Pulmonary artery endothelial cell (primary cell): ENCODE data around the gene CPA5. TPM values are rescaled to one million over a fixed set of nuclear protein-coding genes. Genes with fewer than 3 reads are reported as not detected.

Experiments
- DNase-seq: peaks from one replicate; pipeline ENCODE4 v3.0.0-alpha.2; 2011; ENCODE audit warnings: low read depth, low spot score
- total RNA-seq: library from RNA; depleted of rRNA; stranded (reverse); fragments of >200 nt; gene quantifications from 2 replicates; pipeline ENCODE4 v1.2.3, GENCODE V29; 2014

Gene CPA5
- total RNA-seq, 1 donor from 2014 or later, result not detected

DNA sequence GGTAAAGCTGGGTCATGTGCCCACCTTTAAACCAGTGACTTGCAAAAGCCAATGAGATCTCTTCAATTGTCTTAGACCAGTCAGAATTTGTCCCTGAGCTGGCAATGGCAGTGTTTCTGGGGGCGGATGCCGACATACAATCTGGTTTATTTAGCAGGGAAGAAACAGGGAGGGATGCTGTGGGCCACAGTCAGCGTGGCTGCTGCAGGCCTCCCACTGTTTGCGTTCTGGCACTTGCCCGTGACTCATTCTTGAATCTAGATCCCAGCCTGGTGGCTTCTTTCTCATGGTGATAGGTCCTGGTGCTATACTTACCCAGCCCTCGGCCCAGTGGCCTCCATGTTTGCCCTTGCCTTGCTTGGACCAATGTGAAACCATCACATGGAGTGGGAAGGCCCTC is 32.6 kb downstream of the CPA5 start:
- DNase-seq, result no peak

DNA sequence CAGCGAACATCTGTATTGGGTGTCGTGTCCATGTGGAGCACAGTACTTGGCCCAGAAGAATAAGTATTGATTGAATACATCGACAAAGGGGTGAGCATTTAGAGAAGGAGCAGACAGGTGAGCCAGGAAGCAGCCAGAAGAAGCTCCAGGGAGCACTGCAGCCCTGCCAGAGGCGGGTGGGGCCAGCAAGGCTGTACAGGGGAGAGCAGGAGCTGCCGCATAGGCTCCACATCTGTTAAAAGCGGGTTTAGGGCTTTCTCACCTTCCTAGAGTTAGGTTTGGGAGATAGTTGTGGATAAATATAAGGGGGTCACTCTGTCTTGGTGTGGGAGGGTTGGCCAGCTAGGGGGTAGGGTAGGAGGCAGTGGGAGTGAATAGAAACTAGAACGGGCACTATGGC is 34.4 kb downstream of the CPA5 start:
- no peak for DNase-seq

DNA sequence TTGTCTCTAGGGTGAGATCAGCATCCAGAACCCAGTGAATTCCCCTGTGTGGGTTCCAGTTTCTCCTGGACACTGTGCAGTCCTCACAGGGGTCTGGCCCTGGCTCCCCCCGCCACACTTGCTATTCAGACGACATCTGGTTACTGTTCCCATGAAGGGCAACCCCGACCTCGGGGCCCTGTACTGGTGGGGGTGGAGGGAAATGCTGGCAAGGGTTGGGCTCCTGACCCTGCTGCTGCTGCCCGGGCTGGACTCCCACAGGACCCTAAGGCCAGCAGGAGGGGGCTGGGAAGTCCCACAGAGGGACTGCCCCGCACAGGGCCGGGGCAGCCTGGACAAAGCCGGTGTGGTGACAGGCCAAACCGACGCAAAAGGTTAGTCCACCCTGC is 34.9 kb downstream of the CPA5 start:
- DNase-seq, result no peak

DNA sequence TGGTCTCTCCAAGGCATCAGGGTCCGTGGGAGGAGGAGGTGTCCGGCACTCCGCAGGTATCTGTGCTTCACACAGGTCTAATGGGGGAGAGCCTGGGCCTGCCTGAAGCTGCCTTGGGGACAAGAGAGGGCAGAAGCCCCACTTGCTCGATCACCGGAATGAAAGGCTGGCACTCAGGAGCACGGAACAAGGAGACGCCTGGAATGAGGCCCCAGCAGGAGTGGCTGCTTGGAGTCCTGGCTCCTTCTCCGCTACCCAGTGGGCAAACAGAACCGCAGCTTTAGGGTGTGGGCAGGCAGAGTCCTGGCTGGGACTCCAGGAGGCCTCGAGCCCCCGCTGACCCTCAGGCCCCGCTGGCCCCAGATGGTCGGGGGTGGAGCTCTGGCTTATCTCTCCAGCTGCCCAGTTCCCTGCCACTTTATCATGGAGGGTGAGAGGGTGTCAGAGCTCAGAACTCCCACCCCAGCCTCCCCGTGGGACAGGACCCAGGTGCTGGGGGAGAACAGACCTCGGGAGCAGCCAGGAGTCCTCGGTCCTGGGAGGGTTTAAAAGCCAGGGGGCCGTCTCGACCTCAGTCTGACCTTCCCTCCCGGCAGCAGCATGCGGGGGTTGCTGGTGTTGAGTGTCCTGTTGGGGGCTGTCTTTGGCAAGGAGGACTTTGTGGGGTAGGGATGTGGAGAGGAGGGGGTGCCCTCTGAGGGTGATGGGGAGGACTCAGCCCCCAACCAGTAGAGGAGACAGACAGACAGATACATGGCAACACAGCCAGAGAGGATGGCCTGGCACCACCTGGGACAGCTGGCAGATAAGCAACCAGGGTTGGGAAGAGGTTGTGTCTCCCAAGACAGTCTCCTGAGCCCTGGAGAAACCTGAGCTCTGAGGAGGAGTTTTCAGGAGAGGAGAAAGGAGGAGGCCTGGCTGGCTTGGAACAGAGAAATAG is 35.6 kb downstream of the CPA5 start, which contains the start of gene CPA1:
TSS of gene CPA1 (plus strand) at position 574 of the 940 bp plus-strand sequence. CDS start at position 601, 27 bp downstream.
- no peak for DNase-seq

DNA sequence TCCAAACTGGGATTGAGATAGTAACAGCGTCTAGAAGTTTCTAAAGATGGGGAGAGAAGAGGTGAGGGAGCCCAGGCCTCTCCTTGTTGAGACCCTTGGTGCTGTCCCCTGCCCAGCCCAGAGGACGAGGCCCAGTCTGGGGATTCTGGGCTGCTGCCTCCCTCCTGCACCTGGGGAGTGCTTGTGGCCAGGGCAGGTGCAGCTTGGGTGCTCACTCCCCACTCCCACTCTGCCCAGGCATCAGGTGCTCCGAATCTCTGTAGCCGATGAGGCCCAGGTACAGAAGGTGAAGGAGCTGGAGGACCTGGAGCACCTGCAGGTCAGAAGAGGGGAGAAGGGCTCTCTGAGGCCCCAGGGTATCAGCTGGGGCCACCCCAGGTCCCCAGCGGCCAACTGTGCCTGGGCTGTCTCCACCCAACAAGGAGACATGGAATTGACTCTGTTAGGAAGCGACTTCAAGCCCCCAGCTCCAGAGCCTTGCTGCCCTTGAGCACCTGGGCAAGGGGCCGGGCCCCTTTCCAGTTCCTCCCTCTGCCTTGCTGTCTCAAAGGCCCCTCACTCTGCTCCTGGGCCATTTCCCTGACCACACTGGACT is 36.3 kb downstream of the CPA5 start:
- DNase-seq, result no peak

DNA sequence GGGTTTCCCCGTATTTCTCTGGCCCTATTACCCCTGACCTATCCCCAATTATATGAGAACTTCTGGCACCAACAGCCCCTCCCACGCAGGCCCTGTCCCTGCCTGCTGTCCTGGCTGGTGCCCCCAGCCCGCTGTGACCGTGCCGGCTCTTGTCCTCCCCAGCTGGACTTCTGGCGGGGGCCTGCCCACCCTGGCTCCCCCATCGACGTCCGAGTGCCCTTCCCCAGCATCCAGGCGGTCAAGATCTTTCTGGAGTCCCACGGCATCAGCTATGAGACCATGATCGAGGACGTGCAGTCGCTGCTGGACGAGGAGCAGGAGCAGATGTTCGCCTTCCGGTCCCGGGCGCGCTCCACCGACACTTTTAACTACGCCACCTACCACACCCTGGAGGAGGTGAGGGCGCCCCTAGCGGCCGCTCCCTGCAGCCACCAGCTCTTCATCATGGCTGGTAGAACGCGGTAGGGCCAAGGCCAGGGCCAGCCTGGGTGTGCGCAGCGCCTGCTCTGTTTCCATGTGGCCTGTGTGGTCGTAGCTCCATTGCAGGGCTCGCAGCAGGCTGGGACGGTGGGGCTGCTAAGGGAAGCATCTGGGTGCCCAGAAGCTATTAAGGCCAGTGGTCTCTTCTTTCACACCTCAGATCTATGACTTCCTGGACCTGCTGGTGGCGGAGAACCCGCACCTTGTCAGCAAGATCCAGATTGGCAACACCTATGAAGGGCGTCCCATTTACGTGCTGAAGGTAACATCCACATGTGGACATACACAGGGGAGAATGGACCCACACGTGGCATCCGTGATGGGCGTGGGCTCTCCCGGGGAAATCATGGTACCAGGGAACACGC is 37.1 kb downstream of the CPA5 start:
- no peak for DNase-seq

DNA sequence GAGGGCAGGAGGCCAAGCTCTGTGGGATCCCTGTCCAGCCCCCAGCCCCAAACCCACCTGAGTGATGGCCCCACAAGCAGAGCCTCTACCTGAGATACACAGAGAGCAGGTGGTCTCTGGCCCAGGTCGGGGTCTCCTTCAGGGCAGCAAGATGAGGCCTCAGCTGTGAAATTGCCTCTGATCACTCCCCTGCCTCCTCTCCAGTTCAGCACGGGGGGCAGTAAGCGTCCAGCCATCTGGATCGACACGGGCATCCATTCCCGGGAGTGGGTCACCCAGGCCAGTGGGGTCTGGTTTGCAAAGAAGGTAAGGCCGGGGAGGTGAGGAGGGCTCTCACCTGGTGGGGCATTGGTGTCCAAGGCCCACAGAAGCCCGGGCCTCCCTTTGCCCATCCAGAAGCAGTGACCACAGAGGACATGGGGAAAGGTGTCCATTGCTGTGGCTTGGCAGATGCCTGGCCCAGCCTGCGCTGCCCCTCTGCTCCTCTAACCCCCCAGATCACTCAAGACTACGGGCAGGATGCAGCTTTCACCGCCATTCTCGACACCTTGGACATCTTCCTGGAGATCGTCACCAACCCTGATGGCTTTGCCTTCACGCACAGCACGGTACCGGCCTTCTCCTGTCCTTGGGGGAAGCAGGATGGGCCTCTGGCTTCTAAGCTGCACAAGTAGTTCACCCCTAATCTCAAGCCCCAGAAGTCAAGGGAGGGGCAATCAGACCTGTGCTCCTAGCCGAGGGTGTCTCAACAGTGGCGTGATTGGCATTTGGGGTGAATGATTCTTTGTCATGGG is 38.8 kb downstream of the CPA5 start:
- no peak for DNase-seq

DNA sequence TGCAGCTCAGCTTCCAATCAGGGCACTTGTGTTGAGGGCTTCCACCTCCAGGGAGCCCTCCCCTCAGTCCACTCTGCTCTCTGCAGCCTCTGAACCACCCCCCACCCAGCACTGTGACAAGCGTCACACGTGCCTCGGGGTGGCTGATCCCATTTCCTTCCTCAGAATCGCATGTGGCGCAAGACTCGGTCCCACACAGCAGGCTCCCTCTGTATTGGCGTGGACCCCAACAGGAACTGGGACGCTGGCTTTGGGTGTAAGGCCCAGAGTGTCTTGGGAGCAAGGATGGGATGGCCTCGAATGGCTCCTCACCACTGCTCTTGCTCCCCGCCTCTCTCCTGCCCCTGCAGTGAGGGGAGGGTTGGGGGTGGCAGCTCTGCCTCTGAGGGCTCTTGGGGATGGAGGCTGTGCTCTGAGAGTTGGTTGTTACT is 39.8 kb downstream of the CPA5 start:
- DNase-seq, result no peak

DNA sequence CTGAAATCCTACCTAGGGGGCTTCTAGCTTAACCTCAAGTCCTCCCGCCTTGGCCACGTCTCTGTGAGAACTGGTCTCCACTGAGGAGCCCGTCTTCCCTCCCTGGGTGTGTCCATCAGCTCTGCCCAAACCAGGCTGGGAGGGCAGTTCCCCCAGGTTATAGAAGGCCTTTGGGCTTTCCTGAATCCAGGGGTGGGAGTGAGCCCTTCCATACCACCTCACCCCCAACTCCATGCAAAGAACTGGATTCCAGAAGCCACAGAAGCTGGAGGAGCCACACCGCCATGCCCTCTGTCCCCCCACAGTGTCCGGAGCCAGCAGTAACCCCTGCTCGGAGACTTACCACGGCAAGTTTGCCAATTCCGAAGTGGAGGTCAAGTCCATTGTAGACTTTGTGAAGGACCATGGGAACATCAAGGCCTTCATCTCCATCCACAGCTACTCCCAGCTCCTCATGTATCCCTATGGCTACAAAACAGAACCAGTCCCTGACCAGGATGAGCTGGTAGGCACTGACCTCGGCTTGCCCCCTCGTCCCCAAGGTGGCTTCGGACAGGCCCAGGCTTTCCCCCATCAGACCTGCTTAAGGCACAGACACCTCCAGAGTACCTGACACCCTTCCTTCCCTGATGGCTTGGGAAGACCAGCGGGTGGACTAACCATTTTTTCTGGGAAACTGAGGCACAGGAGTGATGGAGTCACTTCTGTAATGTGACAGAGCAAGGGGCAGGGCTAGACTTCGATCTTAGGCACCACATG is 40.4 kb downstream of the CPA5 start:
- no peak for DNase-seq

DNA sequence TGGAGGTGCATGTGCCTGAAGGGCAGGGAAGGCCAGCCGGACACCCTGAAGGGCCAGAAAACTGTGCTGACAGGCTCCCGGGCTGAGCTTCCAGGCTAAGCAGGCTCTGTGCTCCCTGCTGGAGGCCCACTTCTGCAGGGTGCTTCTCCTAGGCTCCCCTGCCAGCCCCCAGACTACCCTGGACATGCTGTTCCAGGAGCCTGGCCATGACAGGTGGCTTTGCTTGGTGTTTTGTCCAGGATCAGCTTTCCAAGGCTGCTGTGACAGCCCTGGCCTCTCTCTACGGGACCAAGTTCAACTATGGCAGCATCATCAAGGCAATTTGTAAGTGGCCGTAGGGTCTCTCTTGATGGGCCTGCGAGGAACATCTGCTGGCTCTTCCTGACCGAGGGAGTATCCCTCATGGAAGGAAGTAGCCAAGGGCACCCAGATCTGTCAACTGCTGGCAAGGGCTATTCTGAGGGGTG is 41.0 kb downstream of the CPA5 start:
- no peak for DNase-seq

DNA sequence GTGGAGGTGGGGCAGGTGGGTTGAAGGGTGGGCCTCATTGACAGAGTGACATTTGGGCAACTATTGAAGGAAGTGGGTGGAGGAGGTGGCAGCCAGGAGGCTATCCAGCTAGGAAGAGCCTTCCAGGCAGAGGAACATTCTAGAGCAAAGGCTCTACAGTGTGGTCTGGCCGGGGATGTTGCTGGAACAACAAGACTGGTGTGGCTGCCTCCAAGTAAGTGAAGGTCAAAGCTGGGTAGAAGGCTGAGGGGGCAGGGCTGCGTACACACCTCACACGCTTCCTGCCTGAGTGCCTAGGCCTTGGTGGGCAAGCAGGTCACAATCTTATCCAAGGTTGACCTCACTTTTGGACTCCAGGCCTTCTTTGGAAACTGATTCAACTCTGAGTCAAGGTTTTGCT is 42.3 kb downstream of the CPA5 start:
- no peak for DNase-seq

DNA sequence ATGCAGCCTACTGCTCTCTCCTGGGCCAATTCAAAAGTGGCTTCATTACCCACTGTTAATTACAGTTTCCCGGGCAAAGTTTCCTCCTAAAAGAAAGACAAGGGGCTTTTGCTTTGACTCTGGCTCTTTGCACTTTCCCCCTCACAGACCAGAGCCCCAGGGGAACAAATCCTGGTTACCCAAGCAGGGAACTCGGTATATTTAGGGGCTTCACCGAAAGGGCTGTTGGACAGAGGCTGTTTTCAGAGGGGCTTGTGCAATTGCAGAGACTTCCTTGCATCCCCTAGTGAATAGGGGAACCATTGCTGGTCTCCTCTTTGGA is 42.7 kb downstream of the CPA5 start:
- DNase-seq, result no peak

DNA sequence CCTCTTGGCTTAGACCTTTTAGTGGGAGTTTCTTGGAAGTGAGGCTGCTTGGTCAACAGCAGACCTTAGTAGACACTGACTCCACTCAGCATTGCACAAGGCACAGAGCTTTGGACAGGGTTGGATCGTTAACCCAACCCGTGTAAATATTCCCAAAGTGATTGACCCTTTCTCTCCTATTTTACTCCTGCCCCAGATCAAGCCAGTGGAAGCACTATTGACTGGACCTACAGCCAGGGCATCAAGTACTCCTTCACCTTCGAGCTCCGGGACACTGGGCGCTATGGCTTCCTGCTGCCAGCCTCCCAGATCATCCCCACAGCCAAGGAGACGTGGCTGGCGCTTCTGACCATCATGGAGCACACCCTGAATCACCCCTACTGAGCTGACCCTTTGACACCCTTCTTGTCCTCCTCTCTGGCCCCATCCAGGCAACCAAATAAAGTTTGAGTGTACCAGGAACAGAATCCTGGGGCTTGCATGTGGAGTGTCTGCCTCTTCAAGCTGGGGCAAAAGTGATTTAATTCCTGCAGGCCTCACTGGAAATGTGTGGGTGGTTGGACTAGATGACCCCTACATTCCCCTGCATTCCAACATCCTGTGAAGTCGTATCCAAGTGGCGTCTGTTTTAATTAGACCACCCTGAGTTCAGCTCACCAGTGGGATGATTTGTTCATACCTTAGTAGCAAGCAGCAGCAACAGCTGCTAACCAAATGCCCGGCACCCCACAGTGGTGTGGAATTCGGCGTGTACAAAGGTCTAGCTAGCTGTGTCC is 43.2 kb downstream of the CPA5 start:
- DNase-seq, result no peak

DNA sequence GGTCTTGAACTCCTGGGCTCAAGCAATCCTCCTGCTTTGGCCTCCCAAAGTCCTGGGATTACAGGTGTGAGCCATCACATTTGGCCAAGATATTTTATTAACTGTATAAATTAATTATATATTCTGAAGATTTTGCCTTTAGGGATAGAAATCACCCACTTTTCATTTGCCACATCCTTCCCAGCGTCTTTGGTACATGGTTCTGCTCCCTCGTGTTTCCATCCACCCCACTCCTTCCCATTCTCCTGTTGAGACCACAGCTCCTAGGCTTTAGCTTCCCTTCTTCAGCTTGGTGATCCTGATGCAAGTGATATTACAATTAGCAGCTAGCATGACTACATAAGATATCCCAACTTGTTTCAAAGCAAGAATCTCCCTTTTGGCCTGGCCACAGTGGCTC is 44.1 kb downstream of the CPA5 start:
- DNase-seq, result no peak

DNA sequence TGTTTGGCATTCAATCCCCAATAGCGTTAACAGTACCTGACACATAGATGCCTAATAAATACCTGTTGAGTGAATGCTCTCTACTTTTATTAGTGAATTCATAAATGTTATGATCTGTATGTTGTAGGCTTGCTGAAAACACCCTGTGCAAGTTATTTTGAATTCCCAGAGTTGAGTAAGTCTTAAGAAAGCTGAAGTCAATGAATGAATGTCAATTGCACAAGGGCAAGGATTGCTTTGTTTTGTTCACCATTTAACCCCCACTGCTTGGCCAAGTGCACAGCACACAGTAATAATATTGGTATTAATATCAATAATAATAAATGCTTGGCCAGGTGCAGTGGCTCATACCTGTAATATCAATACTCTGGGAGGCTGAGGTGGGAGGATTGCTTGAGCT is 45.9 kb downstream of the CPA5 start:
- no peak for DNase-seq

DNA sequence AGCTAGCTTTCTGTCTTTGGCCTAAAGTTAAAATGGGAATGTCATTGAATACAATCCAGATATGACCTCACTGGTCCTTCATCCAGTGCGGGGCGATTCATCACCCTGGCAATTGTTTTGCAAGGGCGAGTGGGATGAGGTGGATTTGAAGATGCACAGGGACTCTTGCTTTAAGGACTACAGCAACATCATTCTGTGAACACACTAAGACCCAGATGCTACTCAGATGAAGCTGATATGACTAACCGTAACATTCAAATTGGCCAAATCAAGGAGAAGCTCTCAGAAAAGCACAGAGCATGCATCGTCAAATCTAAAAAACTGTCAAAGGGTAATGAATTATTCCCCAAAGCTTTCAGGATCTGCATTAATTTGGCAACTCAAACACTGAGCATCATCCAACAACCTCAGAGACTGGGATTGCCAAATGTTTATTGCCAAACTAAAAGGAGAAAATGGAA is 48.5 kb downstream of the CPA5 start:
- no peak for DNase-seq

DNA sequence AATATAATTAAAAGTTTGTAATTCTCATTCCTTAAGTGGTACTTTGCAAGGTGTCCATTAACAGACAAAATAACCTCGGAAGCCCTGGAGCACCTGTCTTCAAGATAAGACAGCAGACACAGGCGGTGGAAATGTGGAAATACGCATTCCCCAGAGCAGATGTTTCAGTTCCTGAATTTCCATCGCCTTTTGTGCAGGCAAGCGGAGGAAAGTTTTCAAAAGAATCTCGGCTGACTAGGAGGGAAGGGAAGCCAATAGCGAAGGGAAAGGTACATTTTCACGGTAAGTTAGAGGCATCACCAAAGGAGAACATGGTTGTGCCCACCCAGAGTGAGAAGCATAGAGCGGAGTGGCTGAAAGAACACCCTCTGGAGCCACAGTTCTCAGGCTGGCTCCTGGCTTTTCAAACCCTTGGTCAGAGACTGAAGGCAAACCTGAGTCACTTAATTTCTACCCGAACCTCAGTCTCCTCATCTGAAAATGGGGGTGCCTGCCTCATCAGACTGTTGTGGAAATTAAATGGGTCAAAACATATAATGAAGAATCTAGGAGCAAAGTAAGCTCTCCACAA is 49.3 kb downstream of the CPA5 start:
- DNase-seq, result no peak

DNA sequence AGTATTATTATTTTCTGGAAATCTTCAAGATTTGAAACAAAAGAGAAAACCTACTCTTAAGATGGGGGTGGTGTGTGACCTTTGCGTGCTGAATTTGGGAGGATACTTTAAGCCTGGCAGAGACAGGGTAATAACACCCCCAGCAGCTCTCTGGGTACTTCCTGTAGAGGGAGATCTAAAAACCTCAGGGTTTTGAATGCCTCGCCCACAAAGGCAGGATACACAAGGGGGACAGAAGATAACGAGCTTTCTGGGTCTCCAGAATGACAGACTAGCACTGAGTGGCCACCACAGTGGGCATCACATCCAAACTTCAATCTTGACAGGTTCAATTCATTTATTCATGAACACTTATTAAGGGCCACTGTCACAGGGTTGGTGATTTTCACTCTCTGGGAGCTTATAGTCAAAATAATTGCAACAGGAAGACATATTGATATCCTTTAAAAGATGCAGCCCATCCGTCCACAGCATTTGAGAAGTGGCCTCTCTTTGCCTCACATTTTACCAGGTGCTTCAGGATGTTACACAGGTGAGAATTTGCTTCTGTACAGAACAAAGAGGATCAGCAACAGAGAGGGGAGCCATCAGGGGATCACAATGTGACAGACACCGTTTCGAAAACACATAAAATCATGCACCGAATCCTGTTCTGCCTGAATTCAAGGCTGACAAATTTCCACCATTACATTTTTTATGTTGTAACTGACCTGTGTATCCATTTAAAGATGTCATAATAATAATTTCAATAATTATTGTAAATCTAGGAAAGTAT is 50.0 kb downstream of the CPA5 start:
- no peak for DNase-seq
